Tibial artery (tissue), 4 donors: ENCODE measurements around the gene KRT80.

ENCODE experiments used
- DNase-seq, 2 donors: peaks; one replicate each; pipeline ENCODE4 v3.0.0-alpha.2; 2019
- H3K27ac ChIP-seq, 2 donors: fragments of 200-600 bp; sonication (generic) in 1 of 2; 1 replicate in 1 of 2; 2 replicates in 1 of 2; pipeline ENCODE4 v1.5.1; 2018 to 2019; ENCODE audit warnings: mild to moderate bottlenecking in 1 of 2
- H3K27me3 ChIP-seq, 2 donors: fragments of 200-600 bp; sonication (generic) in 1 of 2; one replicate each; pipeline versions ENCODE4 v1.5.1 to v1.6.0; 2016 to 2019
- H3K36me3 ChIP-seq, 3 donors: fragments of 200-600 bp; sonication (generic) in 2 of 3; one replicate each; pipeline ENCODE4 v1.5.1; 2016 to 2019; ENCODE audit warnings: mild to moderate bottlenecking in 2 of 3
- H3K4me1 ChIP-seq, 4 donors: fragments of 200-600 bp; sonication (generic) in 2 of 4; 1 replicate in 3 of 4; 2 replicates in 1 of 4; pipeline ENCODE4 v1.5.1; 2016 to 2019
- H3K4me3 ChIP-seq, 2 donors: fragments of 200-600 bp; sonication (generic) in 1 of 2; 1 replicate in 1 of 2; 2 replicates in 1 of 2; pipeline ENCODE4 v1.5.1; 2018 to 2019; ENCODE audit warnings: mild to moderate bottlenecking in 2 of 2
- H3K9me3 ChIP-seq, 3 donors: fragments of 200-600 bp; sonication (generic) in 1 of 3; one replicate each; pipeline ENCODE4 v1.5.1; 2016 to 2019
- CTCF ChIP-seq, 2 experiments: fragments of 200-600 bp in 1 of 2; fragments of 450-650 bp in 1 of 2; IDR thresholded peaks; one replicate each; pipeline ENCODE4 v1.5.1; 2017 to 2019; ENCODE audit warnings: antibody characterized with exemption in 2 of 2, mild to moderate bottlenecking in 1 of 2, moderate library complexity in 1 of 2
- intact Hi-C: fragments of 100-400 bp; cut with DNase I; formaldehyde crosslinking; loops from one replicate; pipeline ENCODE4 v1.15.0; 2023; ENCODE audit warnings: low total_unique reads

KRT80 gene

GRCh38 chr12:52141875-52142274 lies 49.9 kb downstream of the KRT80 start:
- no peak for TF ChIP-seq CTCF (IDR thresholded peaks at IDR 0.05)
- Histone ChIP-seq H3K27ac (no peak overlapping the region), H3K36me3 (no peaks in the 10 kb centered on the region), H3K27me3 (peaks cover 0 to 13% of the 10 kb centered on the region in 2 donors), H3K9me3 (no peaks in the 10 kb centered on the region), H3K4me1 (peaks cover 1 to 31% (median 6%) of the 10 kb centered on the region in 4 donors), H3K4me3 (no peak overlapping the region)
- intact Hi-C loops = loop anchor here (10.0 kb wide), 1 partner anchor 443 kb away; no protein-coding TSS in a partner anchor
- no peak for DNase-seq

- Histone ChIP-seq H3K4me1 (peaks cover 0 to 25% (median 1%) of the 10 kb centered on the region in 4 donors), H3K36me3 (no peaks in the 10 kb centered on the region), H3K9me3 (no peaks in the 10 kb centered on the region), H3K27me3 (peaks cover 0 to 13% of the 10 kb centered on the region in 2 donors), H3K27ac (no peak overlapping the region), H3K4me3 (no peak overlapping the region)
- DNase-seq = no peak
- intact Hi-C loops = loop anchor here (10.0 kb wide), 1 partner anchor 443 kb away; no protein-coding TSS in a partner anchor
- TF ChIP-seq CTCF (IDR thresholded peaks at IDR 0.05) = no peak
Observed at GRCh38 chr12:52141306-52141705, 50.5 kb downstream of the KRT80 start.

GRCh38 chr12:52139579-52140062 lies 52.2 kb downstream of the KRT80 start:
- Histone ChIP-seq H3K36me3 (no peaks in the 10 kb centered on the region), H3K4me3 (no peak overlapping the region), H3K27me3 (peaks cover 0 to 13% of the 10 kb centered on the region in 2 donors), H3K9me3 (no peaks in the 10 kb centered on the region), H3K27ac (no peak overlapping the region), H3K4me1 (peaks cover 0 to 13% (median 0%) of the 10 kb centered on the region in 4 donors)
- peak in 1 of 2 experiments; percentile 32 for TF ChIP-seq CTCF (IDR thresholded peaks at IDR 0.05)
- intact Hi-C loops = loop anchor here (10.0 kb wide), 1 partner anchor 445 kb away; no protein-coding TSS in a partner anchor
- DNase-seq = no peak

- intact Hi-C loops = no loop called here
- Histone ChIP-seq H3K9me3 (no peaks in the 10 kb centered on the region), H3K4me3 (no peak overlapping the region), H3K27ac (no peak overlapping the region), H3K36me3 (no peaks in the 10 kb centered on the region), H3K27me3 (peaks cover 0 to 13% of the 10 kb centered on the region in 2 donors), H3K4me1 (peaks cover 0 to 8% (median 0%) of the 10 kb centered on the region in 4 donors)
- TF ChIP-seq CTCF (IDR thresholded peaks at IDR 0.05) = no peak
- no peak for DNase-seq
Observed at GRCh38 chr12:52139147-52139546, 52.7 kb downstream of the KRT80 start.

GRCh38 chr12:52137746-52138145 lies 54.1 kb downstream of the KRT80 start:
- Histone ChIP-seq H3K4me3 (no peak overlapping the region), H3K27ac (no peak overlapping the region), H3K9me3 (no peaks in the 10 kb centered on the region), H3K27me3 (peaks cover 0 to 13% of the 10 kb centered on the region in 2 donors), H3K36me3 (no peaks in the 10 kb centered on the region), H3K4me1 (no peaks in the 10 kb centered on the region)
- no peak for TF ChIP-seq CTCF (IDR thresholded peaks at IDR 0.05)
- no peak for DNase-seq
- intact Hi-C loops = no loop called here
